HG03175 (cell line): ENCODE results near the gene MAP7.
"Not testable (repeated sequence)": the region's sequence is repeated elsewhere in the genome, so short reads cannot be mapped to it uniquely, and the experiment has no call there.

ENCODE experiments used
- ATAC-seq: cut with Tn5 transposase; IDR thresholded peaks from one replicate; pipeline ENCODE4 v1.9.1; 2021; ENCODE audit warnings: mild to moderate bottlenecking, moderate library complexity; ENCODE audit not compliant: unreplicated experiment

Gene MAP7

DNA sequence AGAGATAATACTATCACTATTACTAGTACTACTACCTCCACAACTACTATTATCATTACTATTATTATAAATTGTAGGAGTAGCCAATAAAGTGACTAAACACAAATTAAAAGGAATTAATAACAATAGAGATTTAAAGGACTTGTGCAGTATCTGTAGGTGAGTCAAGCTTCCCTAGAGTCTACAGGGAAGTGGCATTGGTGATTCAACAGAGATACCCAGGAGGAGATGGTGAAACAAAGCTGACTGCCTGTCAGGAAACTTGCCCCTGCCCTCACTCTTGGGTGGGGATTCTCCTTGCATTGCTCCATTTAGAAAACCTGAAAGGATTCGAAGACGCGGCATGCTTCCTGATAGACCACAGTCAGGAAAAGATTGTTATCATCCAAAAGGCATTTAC, 237.2 kb downstream of the MAP7 start:
- no peak for ATAC-seq

DNA sequence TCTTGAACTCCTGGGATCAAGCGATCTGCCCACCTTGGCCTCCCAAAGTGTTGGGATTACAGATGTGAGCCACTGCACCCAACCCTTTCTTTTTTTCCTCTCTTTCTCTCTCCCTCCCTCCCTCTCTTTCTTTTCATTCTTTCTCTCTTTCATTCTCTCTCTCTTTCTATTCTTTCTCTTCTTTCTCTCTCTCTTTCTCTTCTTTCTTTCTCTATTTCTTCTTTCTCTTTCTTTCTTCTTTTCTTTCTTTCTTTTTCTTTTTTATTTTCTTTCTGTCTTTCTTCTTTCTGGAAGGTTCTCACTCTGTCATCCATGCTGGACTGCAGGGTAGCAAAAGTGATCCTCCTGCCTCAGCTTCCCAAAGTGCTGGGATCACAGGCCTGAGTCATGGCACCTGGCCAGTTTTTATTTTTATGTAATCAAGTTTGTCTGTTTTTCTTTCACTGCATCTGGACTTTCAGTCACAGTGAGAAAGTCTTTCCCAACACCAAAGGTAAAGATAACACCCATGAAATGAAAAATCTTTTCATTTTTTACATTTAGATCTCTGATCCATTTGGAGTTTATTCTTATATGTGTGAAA, 240.4 kb downstream of the MAP7 start:
- ATAC-seq, result no peak

DNA sequence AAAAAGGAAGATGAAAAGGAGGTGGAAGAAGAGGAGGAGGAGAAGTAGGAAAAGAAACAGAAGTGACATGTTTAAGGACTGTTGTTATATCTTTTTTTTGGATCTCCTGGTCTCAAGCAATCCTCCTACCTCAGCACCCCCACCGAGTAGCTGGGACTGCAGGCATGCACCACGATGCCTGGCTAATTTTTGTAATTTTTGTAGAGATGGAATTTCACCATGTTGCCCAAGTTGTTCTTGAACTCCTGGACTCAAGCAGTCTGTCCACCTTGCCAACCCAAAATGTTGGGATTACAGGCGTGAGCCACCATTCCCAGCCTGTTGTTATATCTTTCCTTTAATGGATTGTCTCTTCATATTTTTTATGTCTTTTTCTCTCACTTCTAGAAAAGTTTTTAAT, 241.1 kb downstream of the MAP7 start:
- no peak for ATAC-seq

DNA sequence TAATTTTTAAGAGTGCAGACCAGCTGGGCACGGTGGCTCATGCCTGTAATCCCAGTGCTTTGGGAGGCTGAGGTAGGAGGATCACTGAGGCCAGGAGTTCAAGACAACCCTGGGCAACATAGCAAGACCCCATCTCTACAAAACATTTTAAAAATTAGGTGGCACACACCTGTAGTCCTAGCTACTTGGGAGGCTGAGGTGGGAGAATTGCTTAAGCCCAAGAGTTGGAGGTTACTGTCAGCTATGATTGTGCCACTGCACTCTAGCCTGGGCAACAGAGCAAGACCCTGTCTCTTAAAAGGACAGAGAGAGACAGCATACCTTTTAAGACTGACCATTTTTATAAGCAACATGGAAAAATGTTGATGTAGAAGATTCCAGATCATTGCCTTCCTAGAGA, 241.8 kb downstream of the MAP7 start:
- not testable (repeated sequence) for ATAC-seq

DNA sequence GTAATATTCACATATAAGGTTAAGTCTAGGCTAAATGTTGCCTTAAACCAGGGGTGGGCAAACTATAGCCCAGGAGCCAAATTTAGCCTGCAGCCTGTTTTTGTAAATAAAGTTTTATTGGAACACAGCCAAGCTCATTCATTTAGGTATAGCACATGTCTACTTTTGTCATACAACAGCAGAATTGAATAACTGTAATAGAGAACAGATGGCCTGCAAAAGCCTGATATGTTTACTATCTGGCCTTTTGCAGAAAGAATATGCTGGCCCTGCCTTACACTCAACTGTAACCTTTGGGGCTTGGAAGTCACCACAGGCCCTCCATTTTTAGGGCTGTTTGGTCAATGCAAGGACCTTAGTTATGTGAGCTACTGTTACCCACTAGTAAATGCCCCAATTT, 242.9 kb downstream of the MAP7 start:
- no peak for ATAC-seq

DNA sequence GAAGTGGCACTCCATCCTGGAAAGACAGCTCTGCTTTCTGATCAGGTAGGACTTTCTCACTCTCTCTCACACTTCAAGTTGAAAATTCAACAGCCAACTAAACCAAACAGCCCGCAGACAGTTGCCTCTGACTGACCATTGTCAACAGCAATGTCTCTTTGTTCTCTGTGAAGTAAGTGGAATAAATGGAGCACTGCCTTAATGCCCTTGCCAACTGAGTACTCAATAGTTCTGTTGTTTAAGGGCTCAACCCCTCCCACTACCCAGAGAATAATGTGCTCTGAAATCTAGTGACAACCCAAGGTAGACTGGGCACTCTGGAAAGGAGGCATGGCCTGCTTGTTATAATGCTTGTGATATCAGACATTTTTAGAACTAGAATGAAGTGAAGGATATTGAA, 243.8 kb downstream of the MAP7 start:
- ATAC-seq, result no peak

DNA sequence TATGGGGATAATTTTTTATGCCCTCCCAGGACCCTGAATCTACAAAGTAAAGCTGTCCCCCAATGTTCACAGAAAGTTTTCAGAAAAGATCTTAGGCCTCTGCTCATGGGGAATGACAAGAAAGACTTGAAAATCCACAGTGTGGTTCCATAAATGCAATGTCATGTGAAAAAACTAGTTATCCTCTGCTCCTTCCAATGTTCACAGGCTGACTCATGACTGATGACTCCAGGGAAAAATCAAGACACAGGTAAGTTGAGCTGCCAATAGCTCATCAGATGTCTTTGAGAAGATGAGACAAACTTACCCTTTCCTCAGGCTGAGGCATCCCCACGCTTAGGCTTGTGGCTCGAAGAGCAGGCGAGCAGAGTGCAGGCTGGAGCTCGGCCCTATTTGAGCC, 245.8 kb downstream of the MAP7 start:
- ATAC-seq, result no peak

DNA sequence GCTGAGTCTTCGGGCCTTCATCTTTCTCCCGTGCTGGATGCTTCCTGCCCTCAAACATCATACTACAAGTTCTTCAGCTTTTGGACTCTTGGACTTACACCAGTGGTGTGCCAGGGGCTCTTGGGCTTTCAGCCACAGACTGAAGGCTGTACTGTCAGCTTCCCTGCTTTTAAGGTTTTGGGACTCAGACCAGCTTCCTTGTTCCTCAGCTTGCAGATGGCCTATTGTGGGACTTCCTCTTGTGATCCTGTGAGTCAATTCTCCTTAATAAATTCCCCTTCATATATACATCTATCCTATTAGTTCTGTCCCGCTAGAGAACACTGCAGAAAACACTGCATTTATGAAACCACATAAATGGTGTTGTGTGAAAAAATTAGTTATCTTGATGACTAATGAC, 246.7 kb downstream of the MAP7 start:
- ATAC-seq, result no peak

DNA sequence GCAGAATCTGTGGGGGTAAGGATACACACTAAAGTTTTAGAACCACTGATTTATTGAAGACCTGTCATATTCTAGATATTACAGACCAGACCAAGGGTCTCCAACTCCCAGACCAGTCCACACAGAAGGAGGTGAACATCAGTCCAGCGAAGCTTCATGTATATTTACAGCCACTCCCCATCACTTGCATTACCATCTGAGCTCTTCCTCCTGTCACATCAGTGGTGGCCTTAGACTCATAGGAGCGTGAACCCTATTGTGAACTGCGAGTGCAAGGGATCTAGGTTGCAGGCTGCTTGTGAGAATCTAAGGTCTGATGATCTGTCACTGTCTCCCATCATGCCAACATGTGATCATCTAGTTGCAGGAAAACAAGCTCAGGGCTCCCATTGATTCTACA, 255.6 kb downstream of the MAP7 start:
- no peak for ATAC-seq
